Endothelial cell of umbilical vein (primary cell): ENCODE measurements around the gene ZSWIM6.

Source experiments
- CTCF ChIP-seq, 2 donors: IDR thresholded peaks; 1 replicate in 1 of 2; 2 replicates in 1 of 2; pipeline ENCODE4 v1.5.1; 2011; ENCODE audit warnings: low read length in 2 of 2, mild to moderate bottlenecking in 2 of 2, moderate library complexity in 2 of 2, control low read depth in 1 of 2, inconsistent platforms in 1 of 2, low read depth in 1 of 2; ENCODE audit not compliant: insufficient read depth in 1 of 2; ENCODE audit errors: extremely low read depth in 1 of 2
- EZH2 ChIP-seq: IDR thresholded peaks from 2 replicates; pipeline ENCODE4 v1.6.1; 2012; ENCODE audit warnings: borderline replicate concordance, low read depth, mild to moderate bottlenecking, moderate library complexity, low read length, inconsistent platforms; ENCODE audit not compliant: severe bottlenecking
- JUN ChIP-seq: IDR thresholded peaks from 2 replicates; pipeline ENCODE4 v1.6.1; 2011; ENCODE audit warnings: borderline replicate concordance, low read depth; ENCODE audit not compliant: insufficient read length, insufficient read depth
- MAX ChIP-seq: IDR thresholded peaks from 2 replicates; pipeline ENCODE4 v1.6.1; 2011; ENCODE audit not compliant: insufficient read depth, insufficient read length
- MYC ChIP-seq: IDR thresholded peaks from one replicate; pipeline ENCODE4 v1.6.1; 2011; ENCODE audit warnings: mild to moderate bottlenecking, low read depth, low read length
- POLR2A ChIP-seq: IDR thresholded peaks from 2 replicates; pipeline ENCODE4 v1.6.1; 2012; ENCODE audit warnings: low read depth, mild to moderate bottlenecking, control low read depth, low read length

- TF ChIP-seq MAX = no peak
- no peak for TF ChIP-seq POLR2A
- TF ChIP-seq CTCF (IDR thresholded peaks at IDR 0.05; ENCODE audit: extremely low read depth in 1 of 2, insufficient read depth in 1 of 2, low read depth in 1 of 2, low read length in 2 of 2) = no peak
- TF ChIP-seq EZH2 = no peak
- no peak for TF ChIP-seq JUN
- TF ChIP-seq MYC = no peak
These were observed 23.3 kb upstream of the ZSWIM6 start for GRCh38 chr5:61308712-61309111.
